HG02981 (cell line): ENCODE results near the gene FRMD5.

Experiments
- ATAC-seq: cut with Tn5 transposase; IDR thresholded peaks from one replicate; pipeline ENCODE4 v1.9.1; 2021; ENCODE audit warnings: mild to moderate bottlenecking, moderate library complexity; ENCODE audit not compliant: unreplicated experiment

The FRMD5 gene

DNA sequence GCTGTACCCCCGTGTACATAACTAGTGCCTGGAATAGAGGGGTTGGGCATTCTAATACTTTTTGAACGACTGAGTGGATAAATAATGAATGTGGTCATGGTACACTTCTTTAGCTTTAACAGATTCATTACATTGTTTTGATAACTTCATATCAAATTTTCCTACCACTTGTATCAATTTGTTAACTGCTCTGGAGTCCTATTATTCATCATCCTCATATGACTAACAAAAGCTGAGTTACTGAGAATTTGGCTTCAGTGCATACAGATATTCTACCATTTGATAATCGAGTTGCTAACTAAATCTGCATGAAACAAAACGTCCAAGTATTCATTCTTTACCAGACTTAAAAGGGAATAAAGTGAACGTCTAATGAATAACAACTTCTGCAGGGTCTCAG is 31.7 kb downstream of the FRMD5 start:
- no peak for ATAC-seq

DNA sequence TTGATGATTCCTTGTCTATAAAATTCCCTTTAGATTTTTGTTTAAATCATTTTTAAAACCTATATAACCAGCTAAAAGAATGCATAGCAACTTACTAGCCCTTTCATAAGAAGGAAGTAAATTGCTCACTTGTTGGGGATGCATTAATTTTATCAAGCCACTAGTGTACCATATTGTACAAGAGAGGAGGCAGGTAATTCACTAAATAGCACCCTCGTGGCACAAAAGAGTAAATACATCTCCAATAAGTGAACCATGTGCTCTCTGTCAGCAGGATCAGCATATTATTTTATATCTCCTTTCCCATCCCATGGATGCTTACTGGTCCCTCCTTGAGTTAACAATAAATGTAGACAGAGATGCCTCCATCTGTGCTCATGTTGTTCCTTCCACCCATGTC is 34.3 kb downstream of the FRMD5 start:
- no peak for ATAC-seq

DNA sequence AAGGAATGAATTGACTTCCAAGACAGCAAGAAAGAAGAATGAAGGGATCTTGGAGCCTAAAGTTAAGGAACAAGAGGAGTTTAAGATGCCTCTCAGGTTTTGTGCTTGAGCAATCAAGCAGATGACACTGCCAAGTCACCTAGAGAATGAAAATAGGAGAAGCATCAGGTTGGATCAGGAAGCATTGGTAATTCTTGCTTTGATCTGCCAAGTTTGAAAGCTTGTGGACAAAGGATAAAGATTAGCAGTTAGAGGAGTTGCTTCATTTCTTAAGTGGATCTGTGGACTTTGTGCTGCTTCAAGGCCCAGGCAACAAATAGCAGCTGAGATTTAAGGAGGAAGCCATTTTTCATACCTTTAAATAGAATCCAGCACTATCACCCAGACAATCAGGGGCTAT is 35.6 kb downstream of the FRMD5 start:
- no peak for ATAC-seq

DNA sequence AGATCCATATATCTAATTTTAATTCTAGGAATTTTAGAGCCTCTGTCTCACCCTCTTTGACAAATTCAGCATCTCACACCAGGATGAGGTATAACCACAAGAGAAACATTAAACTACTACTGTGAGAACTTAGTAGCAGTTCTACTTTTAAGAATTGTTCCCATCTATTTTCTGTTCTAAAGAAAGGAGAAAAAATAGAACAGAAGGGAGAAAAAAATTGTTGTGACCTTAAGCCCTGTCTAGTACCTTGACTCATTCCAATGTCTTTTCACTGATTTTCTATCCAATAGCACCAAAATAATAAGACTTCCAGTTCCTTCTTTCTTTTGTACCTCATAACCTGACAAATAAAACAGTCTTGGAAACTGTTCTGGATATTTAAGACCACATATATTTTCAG is 37.0 kb downstream of the FRMD5 start:
- no peak for ATAC-seq

DNA sequence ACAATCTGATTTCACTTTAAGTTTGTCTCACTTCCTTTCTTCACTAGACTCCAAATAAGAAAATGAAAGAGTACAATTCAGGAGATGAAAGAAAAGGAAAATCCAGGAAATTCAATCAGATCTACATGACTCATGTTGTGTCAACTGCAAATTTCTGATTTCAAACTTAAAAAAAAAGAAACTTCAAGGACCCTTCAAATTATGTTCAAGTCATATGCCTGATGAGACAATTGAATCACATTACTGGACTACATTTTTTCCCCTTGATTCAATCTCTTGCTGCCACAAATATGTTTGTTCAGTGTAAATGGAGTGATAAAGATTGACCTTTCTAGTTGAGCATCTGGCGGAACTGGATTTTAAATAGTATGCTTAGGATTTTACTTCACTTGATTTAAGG is 37.4 kb downstream of the FRMD5 start:
- no peak for ATAC-seq

DNA sequence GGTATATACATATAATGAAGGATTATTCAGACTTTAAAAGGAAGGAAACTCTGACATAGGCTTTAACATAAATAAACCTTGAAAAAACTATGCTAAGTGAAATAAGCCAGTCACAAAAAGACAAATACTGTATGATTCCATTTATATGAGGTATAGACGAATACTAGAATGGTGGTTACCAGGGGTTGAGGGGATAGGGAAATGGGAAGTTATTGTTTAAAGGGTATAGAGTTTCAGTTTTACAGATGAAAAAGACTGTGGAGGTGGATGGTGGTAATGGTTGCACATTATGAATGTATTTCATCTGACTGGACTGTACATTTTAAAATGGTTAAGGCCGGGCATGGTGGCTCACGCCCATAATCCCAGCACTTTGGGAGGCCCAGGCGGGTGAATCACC is 41.7 kb downstream of the FRMD5 start:
- no peak for ATAC-seq

DNA sequence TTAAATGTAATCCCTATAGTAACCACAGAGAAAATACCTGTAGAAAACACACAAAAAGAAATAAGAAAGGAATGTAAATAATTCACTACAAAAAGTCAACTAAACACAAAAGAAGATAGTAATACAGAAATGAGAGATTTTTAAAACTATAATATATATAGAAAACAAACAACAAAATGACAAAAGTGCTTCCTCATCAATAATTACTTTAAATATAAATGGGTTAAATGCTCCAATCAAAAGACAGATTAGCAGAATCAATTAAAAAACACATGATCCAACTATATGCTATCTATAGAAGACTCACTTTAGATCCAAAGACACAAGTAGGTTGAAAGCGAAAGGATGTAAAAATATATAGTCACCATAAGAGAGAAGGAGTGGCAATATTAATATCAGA is 45.8 kb downstream of the FRMD5 start:
- no peak for ATAC-seq

DNA sequence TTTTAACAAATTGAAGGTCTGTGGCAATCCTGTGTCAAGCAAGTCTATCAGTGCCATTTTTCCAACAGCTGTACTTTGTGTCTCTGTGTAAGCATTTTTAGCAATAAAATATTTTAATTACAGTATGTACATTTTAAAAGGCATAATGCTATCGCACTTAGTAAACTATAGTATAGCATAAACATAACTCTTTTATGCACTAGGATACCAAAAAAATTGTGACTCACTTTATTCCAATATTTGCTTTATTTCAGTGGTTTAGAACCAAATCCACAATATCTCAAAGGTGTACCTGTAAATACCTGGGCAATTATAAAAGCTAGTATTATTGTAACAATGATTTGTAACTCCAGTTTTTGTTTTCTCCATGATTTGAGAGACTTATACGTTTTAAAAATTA is 46.5 kb downstream of the FRMD5 start:
- ATAC-seq = no peak

DNA sequence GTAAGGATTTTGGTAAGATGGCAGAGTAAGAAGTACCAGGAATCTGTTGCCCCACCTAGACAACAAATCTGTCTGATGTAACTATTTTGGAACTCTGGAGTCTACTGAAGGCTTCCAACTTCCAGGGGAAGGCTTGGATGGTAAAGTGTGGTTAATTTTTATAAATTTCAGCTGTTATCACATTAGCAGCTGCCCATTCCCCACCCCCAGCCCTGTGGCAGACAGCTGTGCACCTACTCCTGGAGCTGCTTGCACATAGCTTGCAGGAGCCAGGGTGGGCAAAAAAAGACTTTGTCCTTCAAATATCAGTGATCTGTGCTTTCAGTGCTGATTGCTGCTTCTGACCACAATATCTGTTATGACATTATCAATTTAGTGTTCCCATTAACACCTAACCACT is 47.4 kb downstream of the FRMD5 start:
- no peak for ATAC-seq

DNA sequence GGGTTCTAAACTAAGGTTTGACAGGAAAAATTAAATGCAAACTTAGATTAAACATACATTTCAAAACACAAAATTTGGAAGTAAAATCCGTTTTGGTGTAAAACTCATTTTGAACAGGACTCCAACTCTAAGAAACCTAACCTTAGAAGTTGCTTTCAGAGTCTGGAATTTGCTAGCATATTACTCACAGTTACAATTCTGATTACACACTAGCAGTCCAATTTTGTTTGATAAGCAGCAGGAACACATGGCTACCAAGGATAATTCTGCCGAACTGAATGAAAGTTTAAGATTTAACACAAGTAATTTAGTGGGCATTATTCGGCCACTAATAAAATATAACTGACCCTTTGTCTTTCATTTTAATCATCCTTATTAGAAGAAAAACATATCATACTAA is 49.6 kb downstream of the FRMD5 start:
- ATAC-seq = no peak

DNA sequence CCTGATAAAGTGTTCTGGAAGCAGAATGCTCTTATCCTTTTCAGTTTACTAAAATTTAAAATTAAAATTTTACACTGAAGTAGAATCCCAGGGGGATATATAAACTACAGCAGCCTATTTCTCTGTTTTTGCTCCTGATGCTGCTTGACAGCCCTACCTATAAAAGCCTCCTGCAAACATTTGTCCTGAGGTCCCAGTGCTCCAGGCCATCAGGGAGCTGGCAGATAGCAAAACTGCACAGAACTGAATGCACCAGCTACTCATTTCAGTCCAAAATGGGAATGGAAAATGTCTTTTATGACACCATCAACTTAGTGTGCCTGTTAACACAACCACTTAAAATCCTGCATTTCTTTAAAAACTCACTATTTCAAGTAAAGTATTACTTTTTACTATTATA is 50.1 kb downstream of the FRMD5 start:
- no peak for ATAC-seq

DNA sequence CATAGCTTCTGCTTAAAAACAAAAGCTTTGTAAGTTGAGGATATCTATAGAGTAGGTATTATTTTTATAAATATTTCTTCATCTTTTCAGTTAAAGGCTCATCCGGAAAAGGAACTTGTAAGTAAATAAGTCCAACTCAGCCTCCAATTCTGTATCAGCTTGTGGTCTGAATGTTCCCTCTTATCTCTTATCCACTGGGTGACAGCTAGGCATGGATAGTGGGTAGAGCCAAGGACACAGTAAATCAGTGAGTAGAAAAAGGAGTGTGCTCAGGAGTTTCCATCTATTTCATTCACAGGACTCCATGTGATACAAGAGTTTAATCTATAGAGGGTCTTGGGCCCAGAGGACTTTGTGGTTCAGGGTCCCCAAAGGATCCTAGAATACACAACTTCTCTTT is 50.9 kb downstream of the FRMD5 start:
- no peak for ATAC-seq

DNA sequence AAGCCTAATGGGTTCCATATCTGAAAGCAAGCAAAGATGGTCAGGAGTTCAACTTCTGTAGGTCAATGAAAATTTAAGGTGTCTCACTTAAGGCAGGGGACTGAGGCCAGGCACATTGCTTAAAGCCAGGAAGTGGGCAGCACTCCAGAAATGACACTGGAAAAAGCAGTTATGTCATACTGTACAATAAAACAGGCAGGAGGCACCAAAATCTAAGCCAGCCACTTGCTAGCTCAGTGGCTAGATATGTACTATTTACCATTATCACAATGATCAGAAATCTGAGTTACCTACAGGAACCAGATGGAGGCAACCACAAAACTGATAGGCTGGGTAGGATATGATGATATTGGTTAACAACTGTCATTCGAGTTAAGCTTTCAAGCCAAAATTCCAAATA is 57.3 kb downstream of the FRMD5 start:
- ATAC-seq = no peak

DNA sequence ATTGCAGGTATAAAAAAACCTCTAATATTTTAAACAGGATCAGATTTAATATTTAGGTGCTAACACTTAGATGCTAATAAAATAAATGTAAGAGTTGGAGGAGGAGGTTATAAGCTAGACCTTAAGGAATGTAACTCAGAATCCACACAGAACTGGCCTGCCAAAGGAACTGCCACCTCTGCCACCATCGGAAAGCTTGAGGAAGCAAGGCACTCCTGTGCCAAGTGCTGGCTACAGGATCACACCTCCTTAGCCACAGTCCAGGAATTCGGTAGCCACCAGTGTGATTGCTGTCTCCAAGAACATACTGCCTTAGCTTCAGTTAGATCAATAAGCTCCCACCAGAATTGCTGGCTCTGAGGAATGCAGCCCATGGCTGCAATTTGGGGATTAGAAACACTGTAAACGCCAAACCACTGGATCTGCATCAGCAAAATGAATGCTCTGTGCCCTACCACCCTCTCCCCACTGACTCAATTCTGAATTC is 58.0 kb downstream of the FRMD5 start:
- no peak for ATAC-seq

DNA sequence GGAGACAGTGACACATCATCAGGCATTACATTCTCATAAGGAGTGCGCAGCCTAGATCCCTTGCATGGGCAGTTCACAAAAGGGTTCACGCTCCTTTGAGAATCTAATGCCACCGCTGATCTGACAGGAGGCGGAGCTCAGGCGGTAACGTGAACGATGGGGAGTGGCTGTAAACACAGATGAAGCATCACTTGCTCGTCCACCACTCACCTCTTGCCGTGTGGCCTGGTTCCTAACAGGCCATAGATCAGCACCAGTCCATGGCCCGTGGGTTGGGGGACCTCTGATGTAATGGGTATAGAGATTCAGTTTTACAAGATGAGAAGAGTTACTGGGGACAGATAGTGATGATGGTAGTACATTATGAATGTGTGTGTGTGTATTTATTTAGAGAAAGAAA is 63.0 kb downstream of the FRMD5 start:
- no peak for ATAC-seq

DNA sequence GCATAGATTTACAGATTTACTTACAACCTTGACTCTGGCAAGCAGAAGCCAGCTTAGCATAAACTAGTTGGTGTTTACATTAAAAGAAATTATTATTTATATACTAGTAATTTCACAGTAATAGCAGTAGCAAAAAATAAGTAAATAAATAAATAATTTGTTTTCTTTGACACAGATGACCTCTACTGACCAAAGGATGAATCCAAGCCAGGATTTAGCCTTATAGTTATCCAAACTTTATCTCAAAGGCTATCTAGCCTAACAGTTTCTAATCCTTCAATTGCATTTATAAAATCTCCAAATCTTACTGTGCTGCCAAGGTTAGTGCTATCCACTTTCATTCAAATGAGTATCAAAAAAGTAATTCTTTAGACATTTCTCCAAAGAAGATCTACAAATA is 64.3 kb downstream of the FRMD5 start:
- no peak for ATAC-seq

DNA sequence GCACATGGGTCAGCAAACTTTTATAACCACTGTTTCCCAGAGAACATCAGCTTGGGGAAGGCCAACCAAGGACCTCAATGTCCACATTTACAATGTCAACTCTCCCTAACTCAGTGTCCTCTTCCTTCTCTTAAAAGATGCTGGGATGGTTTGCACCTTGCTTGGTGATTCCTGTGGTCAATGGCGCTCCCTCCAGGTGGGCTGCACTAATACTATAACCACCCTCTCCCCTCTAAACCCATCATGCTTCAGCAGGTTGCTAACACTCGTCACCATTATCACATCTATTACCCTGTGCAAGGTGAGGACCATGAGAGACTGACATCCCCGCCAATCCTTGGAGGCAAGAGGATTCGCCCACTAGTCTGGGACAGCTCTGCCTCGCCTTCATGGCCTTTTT is 65.2 kb downstream of the FRMD5 start:
- ATAC-seq = no peak

DNA sequence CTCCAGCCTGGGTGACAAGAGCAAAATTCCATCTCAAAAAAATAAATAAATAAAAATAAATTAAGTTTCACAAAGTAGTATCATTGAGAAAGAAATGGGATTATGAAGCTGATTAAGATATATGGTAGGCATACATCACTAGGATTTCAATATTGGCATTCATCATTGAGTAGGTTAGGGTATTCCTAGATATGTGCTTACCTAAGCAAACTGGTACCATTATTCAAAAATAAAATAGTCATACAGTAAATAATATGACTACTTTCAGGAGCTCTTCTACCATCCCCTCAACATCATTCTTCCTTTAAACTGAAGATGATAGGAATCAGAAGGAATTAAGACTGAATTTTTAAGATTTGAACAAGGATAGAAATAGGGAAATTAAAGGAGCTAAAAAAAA is 66.6 kb downstream of the FRMD5 start:
- ATAC-seq = no peak

DNA sequence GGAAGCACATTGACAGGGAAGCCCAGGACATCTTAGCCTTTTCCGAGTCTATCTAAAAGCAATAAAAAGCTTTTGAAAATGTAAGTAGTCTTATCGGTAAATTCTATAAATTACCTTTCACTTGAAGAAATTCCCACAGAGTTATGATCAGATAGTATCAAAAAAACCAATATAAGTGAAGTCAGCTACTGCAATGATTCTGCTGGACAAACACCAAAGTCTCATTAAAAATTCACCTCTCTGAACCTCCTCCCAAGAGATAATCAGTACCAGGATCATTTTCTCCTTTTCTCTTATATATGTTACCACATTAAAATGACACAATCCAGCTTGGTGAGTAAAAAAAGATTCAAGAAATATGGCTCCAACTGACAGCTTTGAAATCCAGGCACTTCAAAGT is 69.2 kb downstream of the FRMD5 start:
- ATAC-seq = no peak

DNA sequence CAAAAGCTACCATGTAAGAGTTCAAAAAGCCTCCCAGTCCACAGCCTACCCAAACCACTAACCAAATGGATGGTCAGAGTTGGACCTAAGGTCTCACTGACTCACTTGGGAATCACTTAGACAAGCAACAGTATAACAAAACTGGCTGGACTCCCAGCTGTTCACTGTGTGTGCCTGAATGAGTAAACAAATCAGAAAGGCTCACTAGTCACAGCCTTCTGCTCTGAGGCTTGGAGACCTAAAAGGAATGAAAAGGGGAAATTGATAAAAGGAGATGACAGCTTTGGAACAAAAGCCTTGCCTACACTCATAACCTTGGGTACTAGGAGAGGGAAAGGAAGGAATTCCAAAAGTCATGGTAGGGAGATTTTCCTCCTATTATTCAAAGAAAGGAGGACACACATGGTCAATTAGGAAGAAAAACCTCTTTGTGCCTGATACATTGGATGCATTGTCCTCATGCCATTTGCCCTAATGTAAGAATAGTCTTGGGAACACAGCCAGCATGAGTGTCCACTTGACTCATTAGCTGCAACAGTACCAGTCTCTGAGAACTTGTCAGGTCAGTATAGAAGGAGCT is 92.3 kb downstream of the FRMD5 start:
- no peak for ATAC-seq

DNA sequence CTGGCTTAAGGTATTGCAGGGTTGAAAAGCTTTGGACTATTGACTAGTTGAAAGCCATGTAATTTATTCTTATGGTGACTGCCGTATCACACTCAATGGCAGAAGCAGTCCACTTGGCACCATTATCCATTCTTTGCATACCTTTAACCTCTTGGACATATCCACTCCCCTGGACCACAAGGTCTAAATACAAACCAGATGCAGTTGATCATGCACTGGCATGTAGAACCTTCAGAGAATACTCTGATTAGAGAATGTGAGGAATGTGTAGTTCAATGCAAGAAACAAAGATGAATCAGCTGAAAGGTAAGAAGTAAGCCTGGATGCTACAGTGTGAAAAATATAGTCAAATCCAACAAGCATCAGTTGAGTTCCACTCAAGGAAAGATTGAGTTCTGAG is 93.1 kb downstream of the FRMD5 start:
- no peak for ATAC-seq

DNA sequence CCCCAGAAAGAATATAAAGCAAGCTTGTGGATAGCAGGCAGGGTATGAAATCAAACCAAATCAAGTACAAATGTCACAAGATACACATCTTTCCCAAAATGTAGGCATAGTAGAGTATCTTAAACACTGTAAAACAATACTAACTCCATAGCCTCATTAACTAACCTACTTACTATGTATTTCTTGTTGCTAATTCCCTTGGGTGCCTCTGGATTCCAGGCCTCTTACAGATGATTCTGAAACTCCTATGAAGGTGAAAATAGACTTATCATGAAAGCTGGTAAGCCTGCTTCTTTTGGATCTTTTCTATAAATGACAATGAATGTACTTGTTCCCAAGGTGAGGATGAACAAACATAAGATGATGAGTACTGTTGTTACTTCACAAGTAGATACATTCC is 93.8 kb downstream of the FRMD5 start:
- ATAC-seq = no peak

DNA sequence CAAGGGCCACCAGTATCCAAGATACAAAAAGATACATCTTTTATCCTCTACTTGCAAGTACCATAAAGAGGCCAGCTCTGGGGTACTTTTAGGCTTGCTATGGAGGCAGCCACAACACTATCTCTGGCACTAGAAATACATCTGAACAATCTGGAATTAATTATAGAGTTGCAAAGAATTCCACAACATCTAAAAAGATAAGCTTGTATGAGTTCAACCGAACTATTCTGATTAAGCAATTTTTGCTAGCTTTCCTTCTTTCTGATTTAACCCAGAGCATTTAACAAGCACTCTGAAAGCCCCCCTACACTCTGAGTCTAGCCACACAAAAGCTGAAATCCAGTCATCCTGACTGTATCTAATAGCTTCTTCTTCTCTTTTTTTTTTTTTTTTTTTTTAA is 95.4 kb downstream of the FRMD5 start:
- no peak for ATAC-seq

DNA sequence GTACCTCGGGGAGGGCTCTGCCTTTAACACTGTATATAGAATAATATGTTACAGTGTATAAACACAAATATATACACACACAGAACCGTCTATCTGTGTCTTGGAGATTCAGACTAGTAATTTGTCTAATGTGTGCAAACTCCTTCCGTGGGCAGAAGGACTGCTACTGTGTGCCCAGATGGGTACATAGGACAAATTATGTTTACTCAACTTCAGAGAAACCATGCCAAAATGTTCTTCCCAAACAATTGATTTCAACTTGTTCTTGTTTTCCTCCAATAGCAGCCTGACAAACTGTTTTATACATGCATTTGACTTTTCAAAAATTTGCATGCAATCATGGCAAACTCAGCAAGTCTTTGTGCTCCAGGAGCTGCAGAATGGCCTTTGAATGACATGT is 97.5 kb downstream of the FRMD5 start:
- ATAC-seq = no peak
